Stimulated activated CD8-positive, alpha-beta memory T cell treated with anti-CD3 and anti-CD28 coated beads, Interleukin-4, amount 100 ng/mL, for 1 hour (primary cell): Measurements from ENCODE around the gene CCT6B.

ENCODE experiments used
- DNase-seq, 2 donors: peaks; one replicate each; pipeline ENCODE4 v3.0.0-alpha.2; 2020; ENCODE audit warnings: low read depth in 2 of 2, low spot score in 1 of 2

Gene CCT6B

DNA sequence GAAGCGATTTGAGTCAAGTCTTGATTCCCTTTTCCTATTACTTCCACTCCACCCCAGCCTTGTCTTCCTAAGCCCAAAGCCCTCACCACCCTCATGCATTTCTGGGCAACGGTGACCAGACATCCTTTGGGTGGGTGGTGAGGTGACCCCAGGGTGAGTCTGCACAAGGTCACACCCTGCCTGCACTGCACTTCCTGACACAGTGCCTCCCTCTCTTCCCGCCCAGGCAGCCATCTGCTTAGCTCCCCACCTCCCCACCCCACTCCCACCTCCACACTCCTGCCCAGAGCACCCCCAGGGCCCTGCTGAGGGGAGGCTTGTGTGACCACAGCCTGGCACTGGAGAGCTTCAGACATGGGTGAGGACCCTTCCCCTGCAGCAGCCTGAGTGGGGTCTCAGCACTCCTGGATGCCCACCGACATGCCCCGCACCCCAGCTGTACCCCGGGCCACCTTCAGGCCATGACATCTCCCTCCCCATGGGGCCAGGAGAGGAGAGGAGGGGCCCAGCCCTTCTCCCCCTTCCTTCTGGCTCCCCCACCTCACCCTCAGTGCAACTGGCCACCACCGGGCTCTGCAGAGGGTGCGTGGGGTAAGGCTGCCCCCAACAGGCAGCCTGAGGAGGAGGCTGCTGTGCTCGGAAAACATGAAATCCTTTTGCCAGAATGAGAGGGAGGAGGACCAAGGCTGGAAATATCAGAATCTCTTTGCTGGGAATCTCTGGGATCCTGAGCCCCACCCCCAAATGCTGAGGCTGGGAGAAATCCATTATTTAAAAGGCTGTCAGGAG lies 68.6 kb downstream of the CCT6B start:
- no peak for DNase-seq

DNA sequence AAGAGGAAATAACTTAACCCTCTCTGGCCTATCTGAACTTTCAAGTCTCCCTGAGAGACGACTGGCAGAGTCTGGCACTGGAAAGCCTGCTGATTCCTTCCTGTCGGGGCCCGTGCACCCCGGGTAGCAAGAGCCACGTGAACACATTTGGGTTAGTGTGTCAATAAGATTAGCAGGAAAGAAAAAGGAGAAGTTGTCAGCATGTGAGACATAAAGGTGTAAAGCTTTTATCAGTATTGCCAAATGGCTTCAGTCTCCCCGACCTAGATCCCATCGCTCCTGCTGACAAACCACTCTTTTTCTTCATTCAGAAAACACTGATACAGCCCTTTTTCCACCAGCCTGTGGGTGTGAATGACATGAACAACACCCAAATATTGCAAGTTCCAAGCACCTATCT lies 74.4 kb downstream of the CCT6B start:
- DNase-seq: no peak

DNA sequence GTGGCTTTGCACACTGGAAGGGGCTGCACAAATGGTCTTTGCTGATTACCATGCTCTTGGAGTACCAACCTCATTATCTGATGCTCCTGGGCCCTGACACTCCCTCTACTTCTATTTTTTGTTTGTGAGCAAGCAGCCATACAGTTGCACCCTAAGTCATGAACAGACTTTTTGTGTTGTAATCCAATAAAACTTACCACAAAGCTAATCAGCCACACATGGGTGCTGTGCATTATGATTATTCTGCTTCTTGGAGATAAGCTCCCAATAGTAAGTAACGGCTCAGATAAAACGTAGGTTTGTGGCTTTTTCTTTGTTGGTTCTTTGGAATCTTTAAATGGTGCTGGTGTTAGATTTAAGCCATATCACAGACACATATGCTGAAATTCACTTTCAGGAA lies 76.2 kb downstream of the CCT6B start:
- DNase-seq: no peak

DNA sequence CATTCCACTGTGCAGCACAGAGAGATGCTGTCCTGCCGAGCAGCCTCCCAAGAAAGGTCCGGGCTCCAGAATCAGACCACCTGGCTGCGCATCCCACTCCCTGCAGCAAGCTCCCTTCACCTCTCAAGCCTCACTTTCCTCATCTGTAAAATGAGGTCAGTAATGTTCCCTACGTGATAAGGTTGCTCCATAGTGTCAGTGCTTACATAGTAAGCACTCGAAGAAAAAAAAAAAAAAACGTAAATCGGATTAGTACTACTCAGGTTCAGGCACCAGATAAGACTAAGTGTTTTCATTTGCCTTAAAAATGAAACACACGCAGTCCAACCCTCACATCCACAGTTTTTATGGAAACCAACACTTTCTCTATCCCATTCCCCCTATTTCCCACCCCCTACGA lies 76.7 kb downstream of the CCT6B start:
- no peak for DNase-seq

DNA sequence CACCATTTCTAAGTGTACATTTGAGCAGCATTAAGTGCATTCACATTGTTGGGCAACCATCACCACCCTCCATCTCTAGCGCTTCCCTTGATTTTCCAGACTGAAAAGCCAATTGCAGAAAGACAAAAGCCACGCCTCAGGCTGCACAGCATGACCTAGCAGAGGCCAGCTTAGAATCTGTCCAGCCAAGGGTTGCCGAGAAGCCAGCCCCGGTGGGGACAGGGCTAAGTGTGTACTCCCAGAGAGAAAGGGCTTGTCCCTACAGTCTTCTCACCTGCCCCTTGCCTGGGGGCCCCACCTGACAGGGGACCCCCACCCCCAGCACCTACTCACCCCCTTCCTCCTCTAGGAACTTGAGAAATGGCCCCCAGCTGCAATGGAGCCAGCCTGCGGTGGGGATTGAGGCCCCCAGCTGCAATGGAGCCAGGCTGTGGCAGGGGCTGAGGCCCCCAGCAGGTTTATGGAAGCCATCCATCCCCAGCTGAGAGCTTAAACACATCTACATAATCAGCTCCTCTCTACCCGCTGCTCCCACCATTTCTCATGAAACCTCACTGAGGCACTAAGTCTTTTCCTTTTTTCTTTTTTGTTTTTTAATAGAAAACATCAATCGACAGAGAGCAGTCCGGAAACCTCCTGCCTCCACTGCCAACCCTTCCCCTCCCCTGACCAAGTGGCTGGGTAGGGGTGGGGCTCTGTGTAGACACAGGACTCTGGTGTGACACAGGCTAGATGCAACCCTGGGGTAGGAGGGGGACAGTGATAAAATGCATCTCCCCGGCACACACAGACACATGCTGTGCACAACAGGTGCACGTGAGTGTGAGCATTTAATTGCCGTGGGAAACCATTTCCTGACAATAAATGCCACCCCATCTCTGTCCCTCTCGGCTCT lies 77.9 kb downstream of the CCT6B start:
- no peak for DNase-seq

DNA sequence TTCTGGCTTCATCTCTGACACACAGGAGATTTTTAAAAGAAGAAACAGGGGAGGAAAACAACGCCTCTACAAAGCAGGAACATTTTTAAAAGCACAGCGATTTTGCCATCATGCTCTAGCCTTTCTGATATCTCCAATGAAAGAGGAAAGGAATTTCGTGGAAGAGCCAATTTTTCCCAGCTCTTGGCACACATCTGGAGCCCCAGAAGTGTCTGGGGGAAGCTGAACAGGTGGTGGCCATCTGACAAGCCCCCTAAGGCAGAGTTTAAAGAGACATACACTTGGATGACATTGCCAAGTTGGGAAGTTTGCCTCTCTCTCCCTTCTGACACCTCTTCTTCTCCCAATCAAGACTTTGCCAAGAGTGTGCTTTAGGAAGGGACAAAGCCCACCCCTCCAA lies 82.1 kb downstream of the CCT6B start:
- DNase-seq: no peak
